A549 treated with GW870086 at 1 μM for 4 hours (cell line): ENCODE results near the gene C19orf12. TPM values are rescaled to one million over a fixed set of nuclear protein-coding genes. Genes with fewer than 3 reads are reported as not detected.

Source experiments
- total RNA-seq: library from RNA; stranded (reverse); fragments of 200-300 nt; extraction: Qiagen RNA extraction; gene quantifications from 5 replicates; pipeline ENCODE4 v1.2.3, GENCODE V29; 2022; ENCODE audit warnings: low read depth

C19orf12 gene
- total RNA-seq: 40.1 to 52.2 TPM (median 49.9 TPM) in 5 replicates

GRCh38 chr19:29714953-29715700 is at the start of gene C19orf12:
TSS of gene C19orf12 (minus strand) at chr19:29715261. CDS start at chr19:29708413, 6,848 bp downstream.

GRCh38 chr19:29665215-29665825 is 49.7 kb downstream of the C19orf12 start, which contains the start of gene PLEKHF1:
TSS of gene PLEKHF1 (plus strand) at chr19:29665461. CDS start at chr19:29673840, 8,379 bp downstream.

Other genes starting within 250 kb of the C19orf12 start
- gene VSTM2B, start 189.3 kb downstream of the C19orf12 start, total RNA-seq: not detected in 5 replicates
- gene POP4, start 109.0 kb downstream of the C19orf12 start, total RNA-seq: 195 to 213 TPM (median 199 TPM) in 5 replicates
- gene PLEKHF1, start 49.8 kb downstream of the C19orf12 start, total RNA-seq: 6.7 to 9.0 TPM (median 8.8 TPM) in 5 replicates
- gene CCNE1, start 96.7 kb upstream of the C19orf12 start, total RNA-seq: 22.6 to 25.0 TPM (median 23.7 TPM) in 5 replicates
- gene URI1, start 227.0 kb upstream of the C19orf12 start, total RNA-seq: 83.5 to 95.4 TPM (median 92.1 TPM) in 5 replicates